CD14-positive monocyte (primary cell): ENCODE results near the gene WBP11. TPM values are rescaled to one million over a fixed set of nuclear protein-coding genes. Genes with fewer than 3 reads are reported as not detected.

Source experiments
- DNase-seq, 3 donors: peaks; one replicate each; pipeline ENCODE4 v3.0.0-alpha.2; 2011 to 2022
- H2AFZ ChIP-seq: 2 replicates; pipeline ENCODE4 v1.6.0; 2012; ENCODE audit warnings: mild to moderate bottlenecking, low read depth, low read length, inconsistent platforms; ENCODE audit not compliant: insufficient read depth, poor library complexity, severe bottlenecking
- H3K27ac ChIP-seq, 2 donors: 1 replicate in 1 of 2; 2 replicates in 1 of 2; pipeline ENCODE4 v1.5.1; 2012 to 2013; ENCODE audit warnings: low read length in 2 of 2, control low read depth in 1 of 2, inconsistent platforms in 1 of 2, low read depth in 1 of 2, mild to moderate bottlenecking in 1 of 2
- H3K27me3 ChIP-seq, 2 donors: one replicate each; pipeline versions ENCODE4 v1.6.0 to v1.6.1; 2011 to 2013; ENCODE audit warnings: low read length in 2 of 2; ENCODE audit not compliant: control insufficient read depth in 2 of 2, insufficient read depth in 2 of 2
- H3K36me3 ChIP-seq, 2 donors: replicated peaks in 1 of 2; 1 replicate in 1 of 2; 2 replicates in 1 of 2; pipeline versions ENCODE4 v1.5.1 to v1.6.1; 2012 to 2013; ENCODE audit warnings: low read length in 2 of 2, control low read depth in 1 of 2, inconsistent platforms in 1 of 2, mild to moderate bottlenecking in 1 of 2; ENCODE audit not compliant: insufficient read depth in 2 of 2, control insufficient read depth in 1 of 2
- H3K4me1 ChIP-seq, 2 donors: 1 replicate in 1 of 2; 2 replicates in 1 of 2; pipeline versions ENCODE4 v1.5.1 to v1.6.1; 2012 to 2013; ENCODE audit warnings: low read length in 2 of 2, control low read depth in 1 of 2, inconsistent platforms in 1 of 2, mild to moderate bottlenecking in 1 of 2, moderate library complexity in 1 of 2; ENCODE audit not compliant: insufficient read depth in 2 of 2, control insufficient read depth in 1 of 2
- H3K4me2 ChIP-seq: replicated peaks from 2 replicates; pipeline ENCODE3; 2012; ENCODE audit warnings: low read length, moderate library complexity, mild to moderate bottlenecking; ENCODE audit not compliant: poor library complexity, severe bottlenecking; ENCODE audit errors: extremely low read depth
- H3K4me3 ChIP-seq, 3 experiments: fragments of 200-600 bp in 1 of 3; sonication (generic) in 1 of 3; replicated peaks in 1 of 3; 1 replicate in 2 of 3; 2 replicates in 1 of 3; pipeline ENCODE4 v1.5.1; 2011 to 2013; ENCODE audit warnings: low read length in 3 of 3, mild to moderate bottlenecking in 3 of 3, control low read depth in 2 of 3, low read depth in 2 of 3, inconsistent platforms in 1 of 3, moderate library complexity in 1 of 3
- H3K79me2 ChIP-seq: 2 replicates; pipeline ENCODE4 v1.6.0; 2012; ENCODE audit warnings: mild to moderate bottlenecking, control low read depth, inconsistent platforms, low read length, moderate library complexity; ENCODE audit not compliant: insufficient read depth
- H3K9ac ChIP-seq: 2 replicates; pipeline ENCODE4 v1.6.0; 2017; ENCODE audit warnings: low read length, mild to moderate bottlenecking; ENCODE audit not compliant: insufficient read depth, poor library complexity, severe bottlenecking
- H3K9me3 ChIP-seq, 2 donors: replicated peaks in 1 of 2; 1 replicate in 1 of 2; 2 replicates in 1 of 2; pipeline versions ENCODE4 v1.5.1 to v1.6.1; 2012 to 2013; ENCODE audit warnings: low read length in 2 of 2, control low read depth in 1 of 2; ENCODE audit not compliant: control insufficient read depth in 1 of 2, insufficient read depth in 1 of 2
- H4K20me1 ChIP-seq: 2 replicates; pipeline ENCODE4 v1.6.0; 2012; ENCODE audit warnings: mild to moderate bottlenecking, low read length, control low read depth, moderate library complexity; ENCODE audit not compliant: insufficient read depth
- H3K27ac Mint-ChIP-seq, 7 donors: one replicate each; pipeline ENCODE4 v1.8.0; 2020; ENCODE audit warnings: mild to moderate bottlenecking in 7 of 7, mixed read lengths in 7 of 7, moderate library complexity in 6 of 7, inconsistent platforms in 2 of 7
- H3K27me3 Mint-ChIP-seq, 3 donors: one replicate each; pipeline ENCODE4 v1.8.0; 2021 to 2022; ENCODE audit warnings: low read depth in 3 of 3, mild to moderate bottlenecking in 3 of 3, mixed read lengths in 3 of 3, moderate library complexity in 3 of 3, inconsistent platforms in 1 of 3
- H3K36me3 Mint-ChIP-seq, 2 donors: one replicate each; pipeline ENCODE4 v1.8.0; 2020; ENCODE audit warnings: mixed read lengths in 2 of 2, inconsistent platforms in 1 of 2, mild to moderate bottlenecking in 1 of 2
- H3K4me1 Mint-ChIP-seq: one replicate; pipeline ENCODE4 v1.8.0; 2020; ENCODE audit warnings: mild to moderate bottlenecking, mixed read lengths
- H3K4me3 Mint-ChIP-seq, 2 donors: one replicate each; pipeline ENCODE4 v1.8.0; 2020; ENCODE audit warnings: mild to moderate bottlenecking in 2 of 2, mixed read lengths in 2 of 2, moderate library complexity in 1 of 2
- H3K9me3 Mint-ChIP-seq, 7 donors: one replicate each; pipeline ENCODE4 v1.8.0; 2020 to 2022; ENCODE audit warnings: mixed read lengths in 7 of 7, mild to moderate bottlenecking in 6 of 7, moderate library complexity in 6 of 7, inconsistent platforms in 2 of 7
- CTCF ChIP-seq: fragments of 200-600 bp; IDR thresholded peaks from one replicate; pipeline ENCODE4 v1.8.0; 2022; ENCODE audit warnings: antibody characterized with exemption, mild to moderate bottlenecking
- WGBS: methylation state at CpG from one replicate; pipeline ENCODE4 v1.1.5; 2013; ENCODE audit warnings: missing lambda C conversion rate; ENCODE audit not compliant: insufficient coverage; 5-methylcytosine and 5-hydroxymethylcytosine counted together
- intact Hi-C, 2 donors: fragments of 100-400 bp; cut with micrococcal nuclease; formaldehyde crosslinking; loops; one replicate each; pipeline versions ENCODE4 v1.15.0 to v1.15.1; 2023
- polyA plus RNA-seq, 3 donors: library from polyadenylated mRNA; depleted of rRNA in 1 of 3; unstranded in 2 of 3; stranded (reverse) in 1 of 3; fragments of 300-500 nt in 2 of 3; fragments of >200 nt in 1 of 3; fragmentation: Illumina TruSeq in 2 of 3; gene quantifications; 1 replicate in 2 of 3; 2 replicates in 1 of 3; pipeline ENCODE4 v1.2.3, GENCODE V29; 2012 to 2021

Gene WBP11
- polyA plus RNA-seq, 3 donors: 20.5 to 46.2 (median 29.2) TPM

- Mint-ChIP-seq H3K27me3 (peaks cover 0 to 1% (median 1%) of the 10 kb centered on the region in 3 donors), H3K4me1 (peaks cover 38% of the 10 kb centered on the region), H3K4me3 (peak overlapping the region; percentile 96 to 98), H3K36me3 (peaks cover 4 to 11% of the 10 kb centered on the region in 2 donors), H3K27ac (peak overlapping the region in 5 of 7 donors; percentile 37 to 99 (median 98)), H3K9me3 (peaks cover 0 to 7% (median 2%) of the 10 kb centered on the region in 7 donors)
- WGBS: 76% methylated on average over 14 of the region's 16 CpGs
- H3K9me3 ChIP-seq: peaks cover 0 to 5% of the 10 kb centered on the region in 2 donors
- peak overlapping the region; percentile 87 to 96 (median 90) for H3K4me3 ChIP-seq
- H4K20me1 ChIP-seq: peaks cover 10% of the 10 kb centered on the region
- H3K4me1 ChIP-seq: peaks cover 28 to 34% of the 10 kb centered on the region in 2 donors
- peak overlapping the region; percentile 93 for H2AFZ ChIP-seq
- H3K79me2 ChIP-seq: peaks cover 47% of the 10 kb centered on the region
- no peaks in the 10 kb centered on the region for H3K36me3 ChIP-seq
- peak overlapping the region; percentile 87 for H3K9ac ChIP-seq
- DNase-seq: no peak
- H3K4me2 ChIP-seq: peak overlapping the region; percentile 97
- TF ChIP-seq CTCF: no peak
- peak overlapping the region in 1 of 2 donors; percentile 96 for H3K27ac ChIP-seq
- no peaks in the 10 kb centered on the region for H3K27me3 ChIP-seq
- intact Hi-C loops: loop anchor here in 1 of 2 donors (5.0 kb wide), 1 partner anchor 38 kb away; no protein-coding TSS in a partner anchor
These were observed 34.4 kb downstream of the WBP11 start for GRCh38 chr12:14768823-14769405.

GRCh38 chr12:14767617-14768016, 35.7 kb downstream of the WBP11 start:
- Histone ChIP-seq H3K79me2 (peaks cover 37% of the 10 kb centered on the region), H3K4me1 (peaks cover 23 to 28% of the 10 kb centered on the region in 2 donors), H3K9ac (no peak overlapping the region), H3K36me3 (no peaks in the 10 kb centered on the region), H3K4me2 (no peak overlapping the region), H4K20me1 (peaks cover 10% of the 10 kb centered on the region), H3K27ac (no peak overlapping the region), H3K4me3 (no peak overlapping the region), H3K9me3 (no peaks in the 10 kb centered on the region), H2AFZ (no peak overlapping the region), H3K27me3 (no peaks in the 10 kb centered on the region)
- no peak for TF ChIP-seq CTCF
- Mint-ChIP-seq H3K27me3 (peaks cover 0 to 1% (median 0%) of the 10 kb centered on the region in 3 donors), H3K9me3 (peaks cover 0 to 7% (median 2%) of the 10 kb centered on the region in 7 donors), H3K27ac (peak overlapping the region in 1 of 7 donors; percentile 45), H3K36me3 (peaks cover 6 to 12% of the 10 kb centered on the region in 2 donors), H3K4me1 (peaks cover 32% of the 10 kb centered on the region), H3K4me3 (no peak overlapping the region)
- DNase-seq: no peak
- WGBS: no CpG with 5 or more reads among the region's 1 CpG
- intact Hi-C loops: loop anchor here in 1 of 2 donors (5.0 kb wide), 1 partner anchor 40 kb away; no protein-coding TSS in a partner anchor
